Osteocyte (in vitro differentiated cells): Measurements from ENCODE around the gene PIGBOS1. TPM values are rescaled to one million over a fixed set of nuclear protein-coding genes. Genes with fewer than 3 reads are reported as not detected.

Experiments
- DNase-seq: peaks from one replicate; pipeline ENCODE4 v3.0.0; 2021; ENCODE audit warnings: mixed read lengths; ENCODE audit not compliant: unreplicated experiment; ENCODE audit errors: extremely low spot score
- H3K27ac Mint-ChIP-seq: one replicate; pipeline ENCODE4 v1.8.0; 2021; ENCODE audit warnings: mild to moderate bottlenecking, mixed read lengths; ENCODE audit not compliant: unreplicated experiment
- H3K27me3 Mint-ChIP-seq: one replicate; pipeline ENCODE4 v1.8.0; 2021; ENCODE audit warnings: mixed read lengths; ENCODE audit not compliant: unreplicated experiment
- H3K36me3 Mint-ChIP-seq: one replicate; pipeline ENCODE4 v1.8.0; 2021; ENCODE audit warnings: mixed read lengths; ENCODE audit not compliant: unreplicated experiment
- H3K4me1 Mint-ChIP-seq: one replicate; pipeline ENCODE4 v1.8.0; 2021; ENCODE audit warnings: mixed read lengths; ENCODE audit not compliant: unreplicated experiment
- H3K4me3 Mint-ChIP-seq: one replicate; pipeline ENCODE4 v1.8.0; 2021; ENCODE audit warnings: mild to moderate bottlenecking, moderate library complexity, mixed read lengths; ENCODE audit not compliant: unreplicated experiment
- H3K9me3 Mint-ChIP-seq: one replicate; pipeline ENCODE4 v1.8.0; 2021; ENCODE audit warnings: mixed read lengths; ENCODE audit not compliant: unreplicated experiment
- total RNA-seq: library from RNA; stranded (reverse); gene quantifications from 2 replicates; pipeline ENCODE4 v1.2.1, GENCODE V29; 2021
- TF ChIP-seq, protein P1 (sequence below): fragments of 200-600 bp; sonication (generic); IDR thresholded peaks from 2 replicates; pipeline ENCODE4 v1.5.0; 2021; ENCODE audit warnings: antibody characterized with exemption, mild to moderate bottlenecking, moderate library complexity

PIGBOS1 gene
- total RNA-seq, 1 donor from 2014 or later = 14.6 TPM

DNA sequence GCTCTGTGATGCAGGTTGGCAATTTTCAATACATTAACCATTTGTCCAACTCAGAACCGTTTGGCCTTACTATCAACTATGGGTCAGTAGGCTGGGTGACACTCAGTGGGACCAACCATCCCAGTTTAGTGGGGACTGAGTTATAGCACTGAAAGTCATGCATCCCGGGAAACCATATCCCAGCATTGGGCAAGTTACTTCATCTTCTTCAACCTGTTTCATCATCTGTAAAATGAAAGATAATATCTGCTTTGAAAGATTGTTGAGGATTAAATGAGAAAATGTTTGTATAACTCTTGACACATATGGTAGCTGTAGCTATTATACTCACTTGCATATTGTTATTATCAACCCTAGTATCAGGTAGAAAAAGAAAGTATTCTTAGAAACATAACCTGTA lies 41.2 kb downstream of the PIGBOS1 start:
- H3K4me1 Mint-ChIP-seq = peaks cover 15% of the 10 kb centered on the region
- no peak for DNase-seq
- no peak overlapping the region for H3K4me3 Mint-ChIP-seq
- H3K27ac Mint-ChIP-seq = no peak overlapping the region
- no peaks in the 10 kb centered on the region for H3K9me3 Mint-ChIP-seq
- no peaks in the 10 kb centered on the region for H3K27me3 Mint-ChIP-seq
- TF ChIP-seq, protein P1, sequence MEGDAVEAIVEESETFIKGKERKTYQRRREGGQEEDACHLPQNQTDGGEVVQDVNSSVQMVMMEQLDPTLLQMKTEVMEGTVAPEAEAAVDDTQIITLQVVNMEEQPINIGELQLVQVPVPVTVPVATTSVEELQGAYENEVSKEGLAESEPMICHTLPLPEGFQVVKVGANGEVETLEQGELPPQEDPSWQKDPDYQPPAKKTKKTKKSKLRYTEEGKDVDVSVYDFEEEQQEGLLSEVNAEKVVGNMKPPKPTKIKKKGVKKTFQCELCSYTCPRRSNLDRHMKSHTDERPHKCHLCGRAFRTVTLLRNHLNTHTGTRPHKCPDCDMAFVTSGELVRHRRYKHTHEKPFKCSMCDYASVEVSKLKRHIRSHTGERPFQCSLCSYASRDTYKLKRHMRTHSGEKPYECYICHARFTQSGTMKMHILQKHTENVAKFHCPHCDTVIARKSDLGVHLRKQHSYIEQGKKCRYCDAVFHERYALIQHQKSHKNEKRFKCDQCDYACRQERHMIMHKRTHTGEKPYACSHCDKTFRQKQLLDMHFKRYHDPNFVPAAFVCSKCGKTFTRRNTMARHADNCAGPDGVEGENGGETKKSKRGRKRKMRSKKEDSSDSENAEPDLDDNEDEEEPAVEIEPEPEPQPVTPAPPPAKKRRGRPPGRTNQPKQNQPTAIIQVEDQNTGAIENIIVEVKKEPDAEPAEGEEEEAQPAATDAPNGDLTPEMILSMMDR = no peak
- H3K36me3 Mint-ChIP-seq = peaks cover 3% of the 10 kb centered on the region

DNA sequence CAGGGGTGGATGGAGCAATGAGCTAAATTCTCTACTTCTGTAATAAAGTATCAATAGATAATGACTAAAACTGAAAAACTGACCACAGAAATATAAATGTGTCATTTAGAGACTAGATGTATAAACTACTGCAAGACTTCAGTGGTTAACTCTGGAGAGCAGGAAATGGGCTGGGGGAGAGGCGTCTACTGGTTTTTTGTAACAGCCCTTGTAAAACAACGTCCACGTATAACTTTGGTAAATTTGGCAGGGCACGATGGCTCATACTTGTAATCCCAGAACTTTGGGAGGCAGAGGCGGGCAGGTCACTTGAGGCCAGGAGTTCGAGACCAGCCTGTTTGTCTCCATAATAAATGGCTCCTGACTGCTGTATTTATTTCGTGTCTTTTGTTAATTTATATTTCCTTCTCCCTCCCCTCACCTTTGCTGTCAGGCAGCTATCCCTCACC lies 41.8 kb downstream of the PIGBOS1 start:
- H3K27ac Mint-ChIP-seq = no peak overlapping the region
- TF ChIP-seq, protein P1 = no peak
- H3K4me1 Mint-ChIP-seq = peaks cover 9% of the 10 kb centered on the region
- no peak for DNase-seq
- H3K4me3 Mint-ChIP-seq = no peak overlapping the region
- H3K36me3 Mint-ChIP-seq = peaks cover 3% of the 10 kb centered on the region
- no peaks in the 10 kb centered on the region for H3K9me3 Mint-ChIP-seq
- H3K27me3 Mint-ChIP-seq = no peaks in the 10 kb centered on the region

DNA sequence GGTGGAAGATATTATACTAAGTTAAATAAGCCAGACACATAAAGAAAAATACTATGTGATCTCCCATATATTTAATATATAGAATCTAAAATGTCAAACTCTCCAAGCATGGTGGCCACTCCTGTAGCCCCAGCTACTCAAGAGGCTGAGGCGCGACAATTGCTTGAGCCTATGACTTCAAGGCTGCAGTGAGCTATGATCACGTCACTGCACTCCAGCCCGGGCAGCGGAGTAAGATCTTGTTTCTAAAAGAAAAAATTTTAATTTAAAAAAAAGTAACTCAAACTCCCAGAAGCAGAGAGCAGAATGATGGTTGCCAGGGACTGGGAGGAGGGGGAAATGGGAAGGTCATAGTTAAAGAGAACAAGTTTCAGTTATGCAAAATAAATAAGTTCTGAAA lies 42.6 kb downstream of the PIGBOS1 start:
- Mint-ChIP-seq H3K27me3 (no peaks in the 10 kb centered on the region), H3K4me1 (peaks cover 5% of the 10 kb centered on the region), H3K27ac (no peak overlapping the region), H3K4me3 (no peak overlapping the region), H3K36me3 (peaks cover 3% of the 10 kb centered on the region), H3K9me3 (no peaks in the 10 kb centered on the region)
- TF ChIP-seq, protein P1 = no peak
- DNase-seq = no peak

DNA sequence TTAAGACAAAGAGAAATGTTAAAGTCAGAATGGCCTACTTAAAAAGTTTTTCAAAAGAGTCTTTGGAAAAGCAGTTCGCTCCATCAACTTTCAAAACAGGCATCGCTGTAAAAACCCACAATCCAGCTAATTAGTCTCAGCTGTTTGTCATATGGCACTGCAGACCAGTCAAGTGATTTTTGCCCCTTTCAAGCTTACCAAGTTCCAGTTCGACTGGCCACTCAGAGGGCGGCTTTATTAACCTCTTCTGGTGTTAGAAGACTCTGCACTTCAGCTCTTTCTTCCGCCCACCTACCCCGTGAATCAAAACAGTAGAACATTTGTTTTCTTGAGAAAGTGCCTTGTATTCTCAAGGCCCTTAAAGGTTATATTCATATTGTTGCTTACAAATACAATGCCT lies 48.6 kb downstream of the PIGBOS1 start:
- Mint-ChIP-seq H3K4me3 (no peak overlapping the region), H3K9me3 (no peaks in the 10 kb centered on the region), H3K36me3 (peaks cover 8% of the 10 kb centered on the region), H3K4me1 (no peaks in the 10 kb centered on the region), H3K27me3 (no peaks in the 10 kb centered on the region), H3K27ac (no peak overlapping the region)
- TF ChIP-seq, protein P1 = no peak
- no peak for DNase-seq

DNA sequence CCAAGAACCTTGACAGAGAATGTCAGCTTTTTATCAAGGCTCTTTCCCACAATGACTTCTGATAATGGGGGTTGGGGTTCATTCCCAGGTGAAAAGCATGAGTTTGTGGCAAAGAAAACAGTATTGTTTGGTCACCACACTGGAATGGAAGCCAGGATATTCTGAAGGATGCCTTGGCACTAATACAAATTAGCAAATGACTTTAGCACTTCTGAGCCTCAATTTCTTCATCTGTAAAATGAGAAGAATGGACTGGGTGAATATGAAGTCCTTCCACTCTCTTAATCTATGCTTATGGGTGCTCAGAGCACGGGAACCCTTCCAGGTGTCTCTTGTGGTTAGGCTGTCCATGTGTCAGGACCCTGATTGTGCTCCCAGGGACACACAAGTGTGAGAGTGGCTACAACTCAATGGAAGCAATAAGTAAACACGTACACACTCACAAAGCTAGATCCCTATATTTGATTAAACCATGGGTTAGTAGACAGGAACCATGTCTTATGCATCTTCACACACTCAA lies 50.7 kb downstream of the PIGBOS1 start:
- Mint-ChIP-seq H3K36me3 (peaks cover 4% of the 10 kb centered on the region), H3K4me3 (no peak overlapping the region), H3K4me1 (no peaks in the 10 kb centered on the region), H3K27me3 (no peaks in the 10 kb centered on the region), H3K9me3 (no peaks in the 10 kb centered on the region), H3K27ac (no peak overlapping the region)
- no peak for DNase-seq
- TF ChIP-seq, protein P1 = no peak
